A549 (cell line): ENCODE measurements around the gene GSE1. TPM values are rescaled to one million over a fixed set of nuclear protein-coding genes. Genes with fewer than 3 reads are reported as not detected.

Experiments used
- ATAC-seq, 2 experiments: fragments of 200-7000 bp in 1 of 2; fragments of >200 bp in 1 of 2; cut with Nextera tagmentation in 1 of 2; cut with Tn5 transposase in 1 of 2; 3 replicates each; pipeline versions ENCODE4 v1.8.0 to v1.9.1; 2018 to 2020; ENCODE audit warnings: mild to moderate bottlenecking in 1 of 2, moderate library complexity in 1 of 2
- CTCF ChIA-PET: fragments of 300-600 bp; sonication (Branson Sonifier 250); formaldehyde crosslinking; extraction: SDS; loops from one replicate; lab custom pipeline; 2021; ENCODE audit warnings: antibody characterized with exemption, inconsistent platforms; lab: Yijun Ruan, JAX
- POLR2A ChIA-PET: fragments of 350-600 bp; formaldehyde crosslinking; extraction: SDS; loops from one replicate; lab custom pipeline; 2021; ENCODE audit warnings: antibody characterized with exemption, inconsistent platforms; lab: Yijun Ruan, JAX
- DNase-seq, 2 experiments: peaks; one replicate each; pipeline versions ENCODE4 v3.0.0 to v3.0.0-alpha.2; 2011 to 2016; ENCODE audit warnings: low read depth in 1 of 2, low spot score in 1 of 2
- FAIRE-seq: peaks from 2 replicates; lab custom pipeline; 2011; peaks lifted over from hg19 to GRCh38; lab: Jason Lieb, UNC
- H3K27ac ChIP-seq, 2 experiments: fragments of >200 bp; sonication (Bioruptor Twin); formaldehyde crosslinking; 3 replicates each; pipeline ENCODE4 v1.5.1; 2016 to 2017
- H3K4me1 ChIP-seq: fragments of >200 bp; sonication (Bioruptor Twin); formaldehyde crosslinking; 3 replicates; pipeline ENCODE4 v1.6.1; 2016
- H3K4me2 ChIP-seq: fragments of >200 bp; sonication (Bioruptor Twin); formaldehyde crosslinking; 3 replicates; pipeline ENCODE4 v1.6.1; 2016
- H3K4me3 ChIP-seq: fragments of >200 bp; sonication (Bioruptor Twin); formaldehyde crosslinking; 3 replicates; pipeline ENCODE4 v1.5.1; 2016
- H3K9me3 ChIP-seq: fragments of >200 bp; sonication (Bioruptor Twin); formaldehyde crosslinking; 3 replicates; pipeline ENCODE4 v1.6.1; 2016
- BHLHE40 ChIP-seq: IDR thresholded peaks from 2 replicates; pipeline ENCODE4 v1.6.1; 2012; ENCODE audit warnings: low read depth, low read length, inconsistent platforms
- CBX2 ChIP-seq: fragments of 200-600 bp; sonication (generic); IDR thresholded peaks from 2 replicates; pipeline ENCODE4 v1.6.1; 2016; ENCODE audit warnings: low read depth, mild to moderate bottlenecking, borderline replicate concordance
- CBX8 ChIP-seq: fragments of 200-600 bp; sonication (generic); IDR thresholded peaks from 2 replicates; pipeline ENCODE4 v1.6.1; 2016
- CHD2 ChIP-seq: fragments of 150-350 bp; IDR thresholded peaks from 2 replicates; pipeline ENCODE4 v1.6.1; 2014; ENCODE audit warnings: low read length; ENCODE audit not compliant: partially characterized antibody
- EHF ChIP-seq: fragments of 250-450 bp; sonication (Bioruptor Pico); IDR thresholded peaks from 2 replicates; pipeline ENCODE4 v1.5.0; 2020; ENCODE audit warnings: mild to moderate bottlenecking
- EP300 ChIP-seq, 2 experiments: fragments of >200 bp; sonication (Bioruptor Twin); formaldehyde crosslinking; IDR thresholded peaks; 2 replicates in 1 of 2; 3 replicates in 1 of 2; pipeline ENCODE4 v1.6.1; 2016 to 2017
- ESRRA ChIP-seq: fragments of 150-350 bp; IDR thresholded peaks from 2 replicates; pipeline ENCODE4 v1.6.1; 2014; ENCODE audit warnings: mild to moderate bottlenecking, low read length, borderline replicate concordance
- FOXS1 ChIP-seq: fragments of 250-450 bp; sonication (Bioruptor Pico); IDR thresholded peaks from 2 replicates; pipeline ENCODE4 v1.5.0; 2020; ENCODE audit warnings: mild to moderate bottlenecking, moderate library complexity
- GATA3 ChIP-seq: IDR thresholded peaks from 2 replicates; pipeline ENCODE4 v1.6.1; 2012; ENCODE audit warnings: borderline replicate concordance
- HDAC2 ChIP-seq: fragments of 200-600 bp; sonication (generic); IDR thresholded peaks from 2 replicates; pipeline ENCODE4 v1.6.1; 2016
- HEYL ChIP-seq: fragments of 250-450 bp; sonication (Bioruptor Pico); IDR thresholded peaks from 2 replicates; pipeline ENCODE4 v1.8.0; 2021; ENCODE audit warnings: mild to moderate bottlenecking, moderate library complexity
- HMGXB4 ChIP-seq: fragments of 250-450 bp; sonication (Bioruptor Pico); IDR thresholded peaks from 2 replicates; pipeline ENCODE4 v1.5.0; 2021; ENCODE audit warnings: mild to moderate bottlenecking, moderate library complexity, borderline replicate concordance
- HOXA7 ChIP-seq: fragments of 250-450 bp; sonication (Bioruptor Pico); IDR thresholded peaks from 2 replicates; pipeline ENCODE4 v1.5.0; 2020; ENCODE audit warnings: mild to moderate bottlenecking, moderate library complexity
- HOXB13 ChIP-seq: fragments of 250-450 bp; sonication (Bioruptor Pico); IDR thresholded peaks from 2 replicates; pipeline ENCODE4 v1.5.0; 2020; ENCODE audit warnings: low read depth, mild to moderate bottlenecking, moderate library complexity
- HOXB5 ChIP-seq: fragments of 250-450 bp; sonication (Bioruptor Pico); IDR thresholded peaks from 2 replicates; pipeline ENCODE4 v1.5.0; 2020; ENCODE audit warnings: mild to moderate bottlenecking, moderate library complexity
- JUNB ChIP-seq: fragments of >200 bp; sonication (Bioruptor Twin); formaldehyde crosslinking; IDR thresholded peaks from 2 replicates; pipeline ENCODE4 v1.6.1; 2016
- MAZ ChIP-seq: fragments of 150-350 bp; IDR thresholded peaks from 2 replicates; pipeline ENCODE4 v1.6.1; 2014; ENCODE audit warnings: antibody characterized with exemption, low read depth, low read length, borderline replicate concordance
- MYC ChIP-seq: IDR thresholded peaks from 2 replicates; pipeline ENCODE4 v1.6.1; 2012; ENCODE audit warnings: mild to moderate bottlenecking, inconsistent platforms, low read length, improper control_type of control experiment, borderline replicate concordance
- NPAS2 ChIP-seq: fragments of 250-450 bp; sonication (Bioruptor Pico); IDR thresholded peaks from 2 replicates; pipeline ENCODE4 v1.8.0; 2022; ENCODE audit warnings: mild to moderate bottlenecking, moderate library complexity, borderline replicate concordance
- PHF8 ChIP-seq: fragments of 200-600 bp; sonication (generic); IDR thresholded peaks from 2 replicates; pipeline ENCODE4 v1.6.1; 2016; ENCODE audit warnings: low read depth, mild to moderate bottlenecking, antibody characterized with exemption, moderate library complexity, borderline replicate concordance
- RFX5 ChIP-seq: fragments of 450-650 bp; IDR thresholded peaks from 2 replicates; pipeline ENCODE4 v1.7.1; 2014; ENCODE audit warnings: antibody characterized with exemption, mild to moderate bottlenecking, moderate library complexity
- TFCP2L1 ChIP-seq: fragments of 250-450 bp; sonication (Bioruptor Pico); IDR thresholded peaks from 2 replicates; pipeline ENCODE4 v1.5.0; 2021; ENCODE audit warnings: mild to moderate bottlenecking
- USF2 ChIP-seq: fragments of 450-650 bp; IDR thresholded peaks from 2 replicates; pipeline ENCODE4 v1.6.1; 2014; ENCODE audit warnings: antibody characterized with exemption
- ZNF302 ChIP-seq: fragments of 250-450 bp; sonication (Bioruptor Pico); IDR thresholded peaks from 2 replicates; pipeline ENCODE4 v1.9.0; 2021; ENCODE audit warnings: inconsistent platforms, mild to moderate bottlenecking, moderate library complexity
- ZSCAN20 ChIP-seq: fragments of 250-450 bp; sonication (Bioruptor Pico); IDR thresholded peaks from 2 replicates; pipeline ENCODE4 v1.8.0; 2022; ENCODE audit warnings: mild to moderate bottlenecking, moderate library complexity
- WGBS: methylation state at CpG from one replicate; pipeline ENCODE4 v1.1.6; 2017; ENCODE audit errors: missing lambda C conversion rate; 5-methylcytosine and 5-hydroxymethylcytosine counted together
- polyA plus RNA-seq, 4 experiments: library from polyadenylated mRNA; depleted of rRNA in 3 of 4; stranded (reverse); fragments of >200 nt; fragmentation: RNase III in 1 of 4; extraction: RNeasy Plus Mini Kit Qiagen cat#74134 plus additional on column Dnase treatment in 1 of 4; gene quantifications; 2 replicates in 3 of 4; 3 replicates in 1 of 4; pipeline ENCODE4 v1.2.3, GENCODE V29; 2011 to 2017
- TF ChIP-seq, protein P1 (sequence below): fragments of 200-600 bp; sonication (generic); IDR thresholded peaks from 2 replicates; pipeline ENCODE4 v1.6.1; 2016; ENCODE audit warnings: antibody characterized with exemption, mild to moderate bottlenecking, moderate library complexity
- TF ChIP-seq, protein P2 (sequence below): fragments of >200 bp; sonication (Bioruptor Twin); formaldehyde crosslinking; IDR thresholded peaks from 3 replicates; pipeline ENCODE4 v1.6.1; 2016
- TF ChIP-seq, protein P3 (sequence below): IDR thresholded peaks from 2 replicates; pipeline ENCODE4 v1.6.1; 2012
- TF ChIP-seq, protein P4 (sequence below): fragments of >200 bp; sonication (Bioruptor Twin); formaldehyde crosslinking; IDR thresholded peaks from 2 replicates; pipeline ENCODE4 v1.6.1; 2016

The GSE1 gene
- polyA plus RNA-seq, 2 of the 4 experiments (the other 2 are of a cell fraction), result 20.7 to 24.3 TPM

- no peak for FAIRE-seq
- H3K9me3 ChIP-seq, result no peaks in the 10 kb centered on the region; the same call in 2 of the 3 replicates
- ChIA-PET POLR2A (no interaction called here), CTCF (interaction anchor here (0.7 to 9.7 kb wide), 5 partner anchors 7 to 379 kb away, joined by 3 to 93 read pairs (median 3); no protein-coding TSS in a partner anchor)
- WGBS, result 89% methylated on average over 17 of the region's 21 CpGs
- DNase-seq, result no peak
- no peak for ATAC-seq
- H3K4me2 ChIP-seq, result no peak overlapping the region
- TF ChIP-seq USF2 (no peak), ESRRA (no peak), HEYL (CRISPR knock-in tag) (no peak), GATA3 (no peak), CBX8 (no peak), RFX5 (no peak), EHF (CRISPR knock-in tag) (no peak), NPAS2 (CRISPR knock-in tag) (no peak), PHF8 (no peak), ZNF302 (CRISPR knock-in tag) (no peak), TFCP2L1 (CRISPR knock-in tag) (no peak), HOXA7 (CRISPR knock-in tag) (no peak), HMGXB4 (CRISPR knock-in tag) (no peak)
- TF ChIP-seq, protein P1, sequence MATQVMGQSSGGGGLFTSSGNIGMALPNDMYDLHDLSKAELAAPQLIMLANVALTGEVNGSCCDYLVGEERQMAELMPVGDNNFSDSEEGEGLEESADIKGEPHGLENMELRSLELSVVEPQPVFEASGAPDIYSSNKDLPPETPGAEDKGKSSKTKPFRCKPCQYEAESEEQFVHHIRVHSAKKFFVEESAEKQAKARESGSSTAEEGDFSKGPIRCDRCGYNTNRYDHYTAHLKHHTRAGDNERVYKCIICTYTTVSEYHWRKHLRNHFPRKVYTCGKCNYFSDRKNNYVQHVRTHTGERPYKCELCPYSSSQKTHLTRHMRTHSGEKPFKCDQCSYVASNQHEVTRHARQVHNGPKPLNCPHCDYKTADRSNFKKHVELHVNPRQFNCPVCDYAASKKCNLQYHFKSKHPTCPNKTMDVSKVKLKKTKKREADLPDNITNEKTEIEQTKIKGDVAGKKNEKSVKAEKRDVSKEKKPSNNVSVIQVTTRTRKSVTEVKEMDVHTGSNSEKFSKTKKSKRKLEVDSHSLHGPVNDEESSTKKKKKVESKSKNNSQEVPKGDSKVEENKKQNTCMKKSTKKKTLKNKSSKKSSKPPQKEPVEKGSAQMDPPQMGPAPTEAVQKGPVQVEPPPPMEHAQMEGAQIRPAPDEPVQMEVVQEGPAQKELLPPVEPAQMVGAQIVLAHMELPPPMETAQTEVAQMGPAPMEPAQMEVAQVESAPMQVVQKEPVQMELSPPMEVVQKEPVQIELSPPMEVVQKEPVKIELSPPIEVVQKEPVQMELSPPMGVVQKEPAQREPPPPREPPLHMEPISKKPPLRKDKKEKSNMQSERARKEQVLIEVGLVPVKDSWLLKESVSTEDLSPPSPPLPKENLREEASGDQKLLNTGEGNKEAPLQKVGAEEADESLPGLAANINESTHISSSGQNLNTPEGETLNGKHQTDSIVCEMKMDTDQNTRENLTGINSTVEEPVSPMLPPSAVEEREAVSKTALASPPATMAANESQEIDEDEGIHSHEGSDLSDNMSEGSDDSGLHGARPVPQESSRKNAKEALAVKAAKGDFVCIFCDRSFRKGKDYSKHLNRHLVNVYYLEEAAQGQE, result no peak
- TF ChIP-seq, protein P2, sequence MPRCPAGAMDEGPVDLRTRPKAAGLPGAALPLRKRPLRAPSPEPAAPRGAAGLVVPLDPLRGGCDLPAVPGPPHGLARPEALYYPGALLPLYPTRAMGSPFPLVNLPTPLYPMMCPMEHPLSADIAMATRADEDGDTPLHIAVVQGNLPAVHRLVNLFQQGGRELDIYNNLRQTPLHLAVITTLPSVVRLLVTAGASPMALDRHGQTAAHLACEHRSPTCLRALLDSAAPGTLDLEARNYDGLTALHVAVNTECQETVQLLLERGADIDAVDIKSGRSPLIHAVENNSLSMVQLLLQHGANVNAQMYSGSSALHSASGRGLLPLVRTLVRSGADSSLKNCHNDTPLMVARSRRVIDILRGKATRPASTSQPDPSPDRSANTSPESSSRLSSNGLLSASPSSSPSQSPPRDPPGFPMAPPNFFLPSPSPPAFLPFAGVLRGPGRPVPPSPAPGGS, result no peak
- TF ChIP-seq, protein P3, sequence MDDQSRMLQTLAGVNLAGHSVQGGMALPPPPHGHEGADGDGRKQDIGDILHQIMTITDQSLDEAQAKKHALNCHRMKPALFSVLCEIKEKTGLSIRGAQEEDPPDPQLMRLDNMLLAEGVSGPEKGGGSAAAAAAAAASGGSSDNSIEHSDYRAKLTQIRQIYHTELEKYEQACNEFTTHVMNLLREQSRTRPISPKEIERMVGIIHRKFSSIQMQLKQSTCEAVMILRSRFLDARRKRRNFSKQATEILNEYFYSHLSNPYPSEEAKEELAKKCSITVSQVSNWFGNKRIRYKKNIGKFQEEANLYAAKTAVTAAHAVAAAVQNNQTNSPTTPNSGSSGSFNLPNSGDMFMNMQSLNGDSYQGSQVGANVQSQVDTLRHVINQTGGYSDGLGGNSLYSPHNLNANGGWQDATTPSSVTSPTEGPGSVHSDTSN, result no peak
- H3K4me3 ChIP-seq, result no peak overlapping the region
- H3K4me1 ChIP-seq, result peaks cover 14% of the 10 kb centered on the region
- no peak overlapping the region for H3K27ac ChIP-seq
Observed at GRCh38 chr16:85623997-85624601, 11.0 kb downstream of the GSE1 start.

DNA sequence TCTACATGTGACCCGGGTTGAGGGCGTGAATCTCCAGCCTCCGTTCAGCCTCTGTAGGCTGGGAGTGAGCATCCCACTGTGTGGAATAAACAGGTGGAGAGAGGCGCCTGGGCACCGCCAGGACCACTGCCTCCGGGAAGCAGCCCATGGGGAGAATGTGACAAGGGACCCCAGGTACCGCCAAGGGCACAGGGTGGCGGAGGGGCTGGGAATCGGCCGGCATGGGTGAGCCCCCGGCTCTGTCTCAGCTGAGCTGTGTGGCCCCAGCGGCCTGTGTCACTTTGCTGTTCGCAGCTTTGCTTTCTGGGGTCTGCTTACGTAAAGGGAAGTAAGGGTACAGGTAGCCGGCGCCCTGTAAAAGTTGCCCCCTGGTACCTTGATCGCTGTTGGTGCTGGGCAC, 11.5 kb downstream of the GSE1 start:
- Histone ChIP-seq H3K4me3 (no peak overlapping the region), H3K4me1 (peaks cover 14% of the 10 kb centered on the region), H3K4me2 (no peak overlapping the region), H3K9me3 (no peaks in the 10 kb centered on the region; the same call in 2 of the 3 replicates), H3K27ac (no peak overlapping the region)
- ChIA-PET CTCF (interaction anchor here (0.9 to 9.7 kb wide), 2 partner anchors 8 to 379 kb away, joined by 3 to 93 read pairs; no protein-coding TSS in a partner anchor), POLR2A (interaction anchor here (0.6 kb wide), 1 partner anchor 46 kb away, joined by 4 read pairs; no protein-coding TSS in a partner anchor)
- 93% methylated on average over 17 of the region's 17 CpGs for WGBS
- DNase-seq (no peak), ATAC-seq (no peak), FAIRE-seq (no peak)
- TF ChIP-seq CBX2, result no peak
- no peak for TF ChIP-seq ZSCAN20 (CRISPR knock-in tag)
- no peak for TF ChIP-seq BHLHE40
- TF ChIP-seq, protein P4, sequence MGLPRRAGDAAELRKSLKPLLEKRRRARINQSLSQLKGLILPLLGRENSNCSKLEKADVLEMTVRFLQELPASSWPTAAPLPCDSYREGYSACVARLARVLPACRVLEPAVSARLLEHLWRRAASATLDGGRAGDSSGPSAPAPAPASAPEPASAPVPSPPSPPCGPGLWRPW, result no peak
- no peak for TF ChIP-seq HOXB13 (CRISPR knock-in tag)
- no peak for TF ChIP-seq ZNF302 (CRISPR knock-in tag)
- TF ChIP-seq JUNB, result no peak
- no peak for TF ChIP-seq MAZ
- TF ChIP-seq HOXB5 (CRISPR knock-in tag), result no peak
- TF ChIP-seq CHD2, result no peak
- no peak for TF ChIP-seq HDAC2
- no peak for TF ChIP-seq EP300 (IDR thresholded peaks at IDR 0.05)
- TF ChIP-seq MYC, result no peak
- no peak for TF ChIP-seq HOXA7 (CRISPR knock-in tag)
- TF ChIP-seq FOXS1 (CRISPR knock-in tag), result no peak
- no peak for TF ChIP-seq CBX8
